HepG2 (cell line): ENCODE measurements around the gene CACNB4. TPM values are rescaled to one million over a fixed set of nuclear protein-coding genes. Genes with fewer than 3 reads are reported as not detected.
"Not testable (repeated sequence)": the region's sequence is repeated elsewhere in the genome, so short reads cannot be mapped to it uniquely, and the experiment has no call there.

ENCODE experiments used
- ATAC-seq: fragments of 200-7000 bp; cut with Tn5 transposase; 3 replicates; pipeline ENCODE4 v1.9.1; 2020; ENCODE audit warnings: mild to moderate bottlenecking, moderate library complexity
- BruUV-seq: library from RNA; stranded (reverse); fragments of 400-500 nt; replicated peaks from 2 replicates; lab custom pipeline; 2021; lab: Mats Ljungman, UMichigan
- CTCF ChIA-PET: fragments of 300-600 bp; formaldehyde crosslinking; extraction: SDS; loops from one replicate; lab custom pipeline; 2021; ENCODE audit warnings: low total read pairs, inconsistent platforms, low intra/inter-chr PET ratio; lab: Yijun Ruan, JAX
- POLR2A ChIA-PET: fragments of 350-600 bp; sonication (Branson Sonifier 250); formaldehyde crosslinking; loops from one replicate; lab custom pipeline; 2020; ENCODE audit warnings: antibody characterized with exemption, inconsistent platforms; lab: Yijun Ruan, JAX
- DNase-seq: peaks from one replicate; pipeline ENCODE4 v3.0.0-alpha.2; 2015; ENCODE audit warnings: low spot score
- FAIRE-seq: peaks from 3 replicates; lab custom pipeline; 2011; peaks lifted over from hg19 to GRCh38; lab: Jason Lieb, UNC
- H2AFZ ChIP-seq: one replicate; pipeline ENCODE4 v1.6.1; 2011; ENCODE audit warnings: low read length, inconsistent platforms
- H3K27ac ChIP-seq: fragments of 300-600 bp; 3 replicates; pipeline ENCODE4 v1.8.0; 2011; ENCODE audit warnings: mixed run types, mild to moderate bottlenecking, mixed read lengths, low read length, inconsistent platforms; ENCODE audit not compliant: insufficient read depth; ENCODE audit errors: extremely low read length
- H3K27me3 ChIP-seq, 2 experiments: fragments of 200-600 bp in 1 of 2; 2 replicates in 1 of 2; 3 replicates in 1 of 2; pipeline versions ENCODE4 v1.6.0 to v1.8.0; 2011; ENCODE audit warnings: low read length in 2 of 2, mild to moderate bottlenecking in 2 of 2, moderate library complexity in 2 of 2, inconsistent platforms in 1 of 2; ENCODE audit not compliant: insufficient read depth in 2 of 2, control insufficient read depth in 1 of 2
- H3K36me3 ChIP-seq, 2 experiments: fragments of 200-600 bp in 1 of 2; replicated peaks in 1 of 2; 2 replicates in 1 of 2; 3 replicates in 1 of 2; pipeline versions ENCODE4 v1.5.1 to v1.8.0; 2011; ENCODE audit warnings: low read length in 2 of 2, inconsistent platforms in 1 of 2; ENCODE audit not compliant: insufficient read depth in 2 of 2, control insufficient read depth in 1 of 2
- H3K4me1 ChIP-seq: 2 replicates; pipeline ENCODE4 v1.5.1; 2012; ENCODE audit warnings: low read length, inconsistent platforms; ENCODE audit not compliant: insufficient read depth
- H3K4me2 ChIP-seq: 2 replicates; pipeline ENCODE4 v1.6.0; 2011; ENCODE audit warnings: low read depth, low read length, inconsistent platforms
- H3K4me3 ChIP-seq, 3 experiments: fragments of 200-600 bp in 1 of 3; sonication (generic), shearing (Covaris generic) in 1 of 3; replicated peaks in 1 of 3; 2 replicates each; pipeline ENCODE4 v1.5.1; 2011 to 2016; ENCODE audit warnings: low read length in 3 of 3, inconsistent platforms in 2 of 3, low read depth in 2 of 3, mild to moderate bottlenecking in 2 of 3, control low read depth in 1 of 3, mixed read lengths in 1 of 3; ENCODE audit not compliant: insufficient read depth in 1 of 3
- H3K79me2 ChIP-seq: one replicate; pipeline ENCODE4 v1.6.1; 2011; ENCODE audit warnings: low read length, inconsistent platforms; ENCODE audit not compliant: insufficient read depth
- H3K9ac ChIP-seq: 2 replicates; pipeline ENCODE4 v1.6.0; 2011; ENCODE audit warnings: mild to moderate bottlenecking, low read depth, low read length, inconsistent platforms; ENCODE audit not compliant: insufficient read depth
- H3K9me3 ChIP-seq: 2 replicates; pipeline ENCODE4 v1.5.1; 2012; ENCODE audit warnings: mild to moderate bottlenecking, low read length
- H4K20me1 ChIP-seq: 2 replicates; pipeline ENCODE4 v1.6.0; 2011; ENCODE audit warnings: inconsistent platforms, mild to moderate bottlenecking, low read length, moderate library complexity; ENCODE audit not compliant: insufficient read depth
- CBX2 ChIP-seq, 2 experiments: fragments of 200-600 bp in 1 of 2; sonication (generic); formaldehyde crosslinking in 1 of 2; IDR thresholded peaks; 2 replicates each; pipeline versions ENCODE4 v1.7.0 to v1.8.1; 2018 to 2022; ENCODE audit warnings: low read depth in 2 of 2, low read length in 1 of 2, mild to moderate bottlenecking in 1 of 2, missing genetic modification reagents in 1 of 2
- CENPX ChIP-seq: sonication (generic); formaldehyde crosslinking; IDR thresholded peaks from 2 replicates; pipeline ENCODE4 v1.9.0; 2021; ENCODE audit warnings: mild to moderate bottlenecking, missing genetic modification reagents, moderate library complexity
- HNF4A ChIP-seq: sonication (generic); formaldehyde crosslinking; IDR thresholded peaks from 2 replicates; pipeline ENCODE4 v1.4.0; 2020; ENCODE audit warnings: missing genetic modification reagents
- KDM3A ChIP-seq: IDR thresholded peaks from 2 replicates; pipeline ENCODE4 v1.6.1; 2018; ENCODE audit warnings: low read depth, missing compliant biosample characterization
- KDM4B ChIP-seq: sonication (generic); formaldehyde crosslinking; IDR thresholded peaks from 2 replicates; pipeline ENCODE4 v1.4.0; 2020; ENCODE audit warnings: missing genetic modification reagents
- NCOR1 ChIP-seq: fragments of 200-600 bp; sonication (generic); IDR thresholded peaks from 2 replicates; pipeline ENCODE4 v1.7.0; 2017; ENCODE audit warnings: antibody characterized with exemption, low read length, borderline replicate concordance
- SATB2 ChIP-seq: sonication (generic); formaldehyde crosslinking; IDR thresholded peaks from 2 replicates; pipeline ENCODE4 v1.5.0; 2020; ENCODE audit warnings: missing genetic modification reagents
- SOX13 ChIP-seq, 3 experiments: fragments of 450-650 bp in 1 of 3; sonication (generic) in 1 of 3; formaldehyde crosslinking in 1 of 3; IDR thresholded peaks in 2 of 3; conservative IDR thresholded peaks in 1 of 3; 2 replicates each; pipeline versions ENCODE4 v1.5.0 to v1.6.1; 2016 to 2020; ENCODE audit warnings: antibody characterized with exemption in 1 of 3, mild to moderate bottlenecking in 1 of 3, missing compliant biosample characterization in 1 of 3, missing genetic modification reagents in 1 of 3, moderate library complexity in 1 of 3
- TSC22D2 ChIP-seq: sonication (generic); formaldehyde crosslinking; IDR thresholded peaks from 2 replicates; pipeline ENCODE4 v1.5.1; 2020; ENCODE audit warnings: missing genetic modification reagents, mild to moderate bottlenecking, borderline replicate concordance
- ZMYM2 ChIP-seq: sonication (generic); formaldehyde crosslinking; IDR thresholded peaks from 2 replicates; pipeline ENCODE4 v1.8.0; 2022; ENCODE audit warnings: mild to moderate bottlenecking, missing genetic modification reagents
- ZNF251 ChIP-seq: sonication (generic); formaldehyde crosslinking; IDR thresholded peaks from 2 replicates; pipeline ENCODE4 v1.9.0; 2021; ENCODE audit warnings: mild to moderate bottlenecking, missing genetic modification reagents
- ZNF329 ChIP-seq: sonication (generic); formaldehyde crosslinking; IDR thresholded peaks from 2 replicates; pipeline ENCODE4 v1.9.0; 2021; ENCODE audit warnings: low read depth, mild to moderate bottlenecking, missing genetic modification reagents
- WGBS: methylation state at CpG from one replicate; pipeline ENCODE4 v1.1.6; 2017; ENCODE audit warnings: low lambda C conversion rate; 5-methylcytosine and 5-hydroxymethylcytosine counted together
- in situ Hi-C: cut with HindIII; loops from 2 replicates; pipeline ENCODE4 v1.10.0; 2017; ENCODE audit warnings: low pct_unique_long_range_greater_than_20kb; ENCODE audit not compliant: extremely low pct_ligation_motif_present
- intact Hi-C: fragments of 100-400 bp; cut with micrococcal nuclease; formaldehyde crosslinking; loops from one replicate; pipeline ENCODE4 v1.10.0; 2022; ENCODE audit not compliant: unreplicated experiment
- polyA plus RNA-seq, 8 experiments: library from polyadenylated mRNA; depleted of rRNA in 3 of 8; stranded (reverse) in 7 of 8; unstranded in 1 of 8; fragments of >200 nt; fragmentation: Illumina TruSeq in 4 of 8; extraction: Trizol in 4 of 8; gene quantifications; 2 replicates each; pipeline versions ENCODE4 v1.2.1 to v1.2.3, GENCODE V29; 2011 to 2016; ENCODE audit warnings: low read depth in 4 of 8, missing spikeins in 1 of 8, mixed read lengths in 1 of 8; ENCODE audit not compliant: insufficient read depth in 1 of 8
- total RNA-seq, 5 experiments: library from RNA; depleted of rRNA; stranded (reverse); fragments of >200 nt; fragmentation: Illumina TruSeq; extraction: Trizol; gene quantifications; 2 replicates each; pipeline ENCODE4 v1.2.3, GENCODE V29; 2016; ENCODE audit warnings: low read depth in 1 of 5
- TF ChIP-seq, protein P1 (sequence below): sonication (generic); formaldehyde crosslinking; IDR thresholded peaks from 2 replicates; pipeline ENCODE4 v1.5.1; 2020; ENCODE audit warnings: mild to moderate bottlenecking, missing genetic modification reagents, borderline replicate concordance

Gene CACNB4
- total and polyA plus RNA-seq, 2 of the 13 experiments (the other 11 are each of a cell fraction or from before 2014, with no cell fraction given), result 5.1 to 14.3 TPM

DNA sequence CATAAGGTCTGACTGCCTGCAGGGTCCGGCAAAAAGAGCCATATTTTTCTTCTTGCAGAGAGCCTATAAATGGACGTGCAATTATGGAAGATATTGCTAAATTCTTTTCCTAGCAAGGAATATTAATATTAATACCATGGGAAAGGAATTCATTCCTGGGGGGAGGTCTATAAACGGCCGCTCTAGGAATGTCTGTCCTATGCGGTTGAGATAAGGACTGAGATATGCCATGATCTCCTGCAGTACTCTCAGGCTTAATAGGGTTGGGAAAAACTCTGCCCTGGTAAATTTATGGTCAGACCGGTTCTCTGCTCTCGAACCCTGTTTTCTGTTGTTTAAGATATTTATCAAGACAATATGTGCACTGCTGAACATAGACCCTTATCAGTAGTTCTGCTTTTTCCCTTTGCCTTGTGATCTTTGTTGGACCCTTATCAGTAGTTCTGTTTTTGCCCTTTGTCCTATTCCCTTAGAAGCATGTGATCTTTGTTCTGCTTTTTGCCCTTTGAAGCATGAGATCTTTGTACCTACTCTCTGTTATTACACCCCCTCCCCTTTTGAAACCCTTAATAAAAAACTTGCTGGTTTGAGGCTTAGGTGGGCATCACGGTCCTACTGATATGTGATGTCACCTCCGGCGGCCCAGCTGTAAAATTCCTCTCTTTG lies 156.2 kb downstream of the CACNB4 start:
- DNase-seq; H3K4me2 ChIP-seq; CTCF ChIA-PET; H4K20me1 ChIP-seq; H3K27me3 ChIP-seq; H3K27ac ChIP-seq; H3K79me2 ChIP-seq; H2AFZ ChIP-seq; H3K9ac ChIP-seq; H3K4me3 ChIP-seq; FAIRE-seq; POLR2A ChIA-PET; ATAC-seq; BruUV-seq; H3K36me3 ChIP-seq; intact Hi-C loops; H3K9me3 ChIP-seq; in situ Hi-C loops; TF ChIP-seq SOX13 (IDR thresholded peaks at IDR 0.05): not testable (repeated sequence)
- 95% methylated on average over 10 of the region's 10 CpGs for WGBS
- peaks cover 26% of the 10 kb centered on the region for H3K4me1 ChIP-seq
- TF ChIP-seq NCOR1 (peak; percentile 46; the same call in 1 of the 2 replicates), SOX13 (CRISPR knock-in tag; conservative IDR thresholded peaks at IDR 0.05 in 1 of 2, IDR thresholded peaks at IDR 0.05 in 1 of 2) (0 out of 4 replicates have a peak, but pooled peaks of 1 of the 2 experiments have one; percentile 12), HNF4A (CRISPR knock-in tag) (peak; percentile 69)

DNA sequence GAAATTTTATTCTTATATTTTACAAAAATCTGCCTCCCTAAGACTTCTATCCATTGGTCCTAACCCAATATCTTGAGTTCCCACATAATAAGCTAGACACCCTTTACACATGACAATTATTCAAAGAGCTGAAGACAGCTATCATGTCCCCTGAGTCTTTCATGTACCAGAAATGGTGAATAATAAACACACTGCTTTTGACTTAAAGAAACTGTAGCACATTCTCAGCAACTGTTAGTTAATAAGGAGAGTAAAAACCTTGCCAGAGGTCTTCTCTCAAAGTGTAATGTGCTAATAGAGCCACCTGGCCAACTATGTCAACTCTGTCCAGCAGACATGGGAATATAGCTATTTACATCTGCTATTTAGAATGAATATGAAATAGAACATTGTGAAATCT lies 160.9 kb downstream of the CACNB4 start:
- Histone ChIP-seq H2AFZ (no peak overlapping the region), H3K79me2 (no peaks in the 10 kb centered on the region), H3K4me1 (peaks cover 17% of the 10 kb centered on the region), H3K9me3 (peaks cover 7% of the 10 kb centered on the region; the same call in 1 of the 2 replicates), H3K4me3 (no peak overlapping the region), H3K27ac (no peak overlapping the region)
- POLR2A ChIA-PET, result no interaction called here
- no peak for TF ChIP-seq ZNF251 (CRISPR knock-in tag)
- TF ChIP-seq CENPX, result no peak
- no peak for TF ChIP-seq SATB2 (CRISPR knock-in tag)
- no peak for TF ChIP-seq ZMYM2 (CRISPR knock-in tag)
- TF ChIP-seq CBX2 (IDR thresholded peaks at IDR 0.05; ENCODE audit: low read depth, low read length), result no peak
- TF ChIP-seq CBX2 (CRISPR knock-in tag; IDR thresholded peaks at IDR 0.05; ENCODE audit: low read depth), result no peak
- no peak for TF ChIP-seq ZNF329
- TF ChIP-seq TSC22D2 (CRISPR knock-in tag), result no peak
- no peak for TF ChIP-seq KDM4B (CRISPR knock-in tag)
- TF ChIP-seq, protein P1, sequence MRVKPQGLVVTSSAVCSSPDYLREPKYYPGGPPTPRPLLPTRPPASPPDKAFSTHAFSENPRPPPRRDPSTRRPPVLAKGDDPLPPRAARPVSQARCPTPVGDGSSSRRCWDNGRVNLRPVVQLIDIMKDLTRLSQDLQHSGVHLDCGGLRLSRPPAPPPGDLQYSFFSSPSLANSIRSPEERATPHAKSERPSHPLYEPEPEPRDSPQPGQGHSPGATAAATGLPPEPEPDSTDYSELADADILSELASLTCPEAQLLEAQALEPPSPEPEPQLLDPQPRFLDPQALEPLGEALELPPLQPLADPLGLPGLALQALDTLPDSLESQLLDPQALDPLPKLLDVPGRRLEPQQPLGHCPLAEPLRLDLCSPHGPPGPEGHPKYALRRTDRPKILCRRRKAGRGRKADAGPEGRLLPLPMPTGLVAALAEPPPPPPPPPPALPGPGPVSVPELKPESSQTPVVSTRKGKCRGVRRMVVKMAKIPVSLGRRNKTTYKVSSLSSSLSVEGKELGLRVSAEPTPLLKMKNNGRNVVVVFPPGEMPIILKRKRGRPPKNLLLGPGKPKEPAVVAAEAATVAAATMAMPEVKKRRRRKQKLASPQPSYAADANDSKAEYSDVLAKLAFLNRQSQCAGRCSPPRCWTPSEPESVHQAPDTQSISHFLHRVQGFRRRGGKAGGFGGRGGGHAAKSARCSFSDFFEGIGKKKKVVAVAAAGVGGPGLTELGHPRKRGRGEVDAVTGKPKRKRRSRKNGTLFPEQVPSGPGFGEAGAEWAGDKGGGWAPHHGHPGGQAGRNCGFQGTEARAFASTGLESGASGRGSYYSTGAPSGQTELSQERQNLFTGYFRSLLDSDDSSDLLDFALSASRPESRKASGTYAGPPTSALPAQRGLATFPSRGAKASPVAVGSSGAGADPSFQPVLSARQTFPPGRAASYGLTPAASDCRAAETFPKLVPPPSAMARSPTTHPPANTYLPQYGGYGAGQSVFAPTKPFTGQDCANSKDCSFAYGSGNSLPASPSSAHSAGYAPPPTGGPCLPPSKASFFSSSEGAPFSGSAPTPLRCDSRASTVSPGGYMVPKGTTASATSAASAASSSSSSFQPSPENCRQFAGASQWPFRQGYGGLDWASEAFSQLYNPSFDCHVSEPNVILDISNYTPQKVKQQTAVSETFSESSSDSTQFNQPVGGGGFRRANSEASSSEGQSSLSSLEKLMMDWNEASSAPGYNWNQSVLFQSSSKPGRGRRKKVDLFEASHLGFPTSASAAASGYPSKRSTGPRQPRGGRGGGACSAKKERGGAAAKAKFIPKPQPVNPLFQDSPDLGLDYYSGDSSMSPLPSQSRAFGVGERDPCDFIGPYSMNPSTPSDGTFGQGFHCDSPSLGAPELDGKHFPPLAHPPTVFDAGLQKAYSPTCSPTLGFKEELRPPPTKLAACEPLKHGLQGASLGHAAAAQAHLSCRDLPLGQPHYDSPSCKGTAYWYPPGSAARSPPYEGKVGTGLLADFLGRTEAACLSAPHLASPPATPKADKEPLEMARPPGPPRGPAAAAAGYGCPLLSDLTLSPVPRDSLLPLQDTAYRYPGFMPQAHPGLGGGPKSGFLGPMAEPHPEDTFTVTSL (CRISPR knock-in tag), result no peak
- TF ChIP-seq KDM3A (CRISPR knock-in tag), result no peak
- TF ChIP-seq, all 625 proteins: peak for 0
- in situ Hi-C loops, result no loop called here
- Histone ChIP-seq H3K9ac (no peak overlapping the region), H3K27me3 (no peaks in the 10 kb centered on the region), H3K4me2 (no peak overlapping the region), H4K20me1 (no peaks in the 10 kb centered on the region), H3K36me3 (no peaks in the 10 kb centered on the region; a peak in 1 of 5 replicates)
- intact Hi-C loops, result no loop called here
- no TSS peak for BruUV-seq
- CTCF ChIA-PET, result no interaction called here
- no peak for ATAC-seq
- no peak for DNase-seq
- FAIRE-seq, result no peak
